ENCODE results near the gene VDAC1.
A peak's percentile ranks its signal among the peaks of the same experiment; 100 is the strongest.
"Not testable (repeated sequence)": the region's sequence is repeated elsewhere in the genome, so short reads cannot be mapped to it uniquely, and the experiment has no call there.

The VDAC1 gene

GRCh38 chr5:134004626-134005416, at the start of gene VDAC1:
Gene VDAC1 (minus strand): TSS chr5:134004975. CDS start chr5:133993012, 11,963 bp downstream.
- peak; percentile 60 for DNase-seq

GRCh38 chr5:134053840-134054338, 49.1 kb upstream of the VDAC1 start:
- DNase-seq = peak; percentile 1

- DNase-seq = no peak
Observed at GRCh38 chr5:134053314-134053839, 48.6 kb upstream of the VDAC1 start.

- no peak for DNase-seq
Observed at GRCh38 chr5:134051305-134051704, 46.5 kb upstream of the VDAC1 start.

GRCh38 chr5:134048864-134049263, 44.1 kb upstream of the VDAC1 start:
- DNase-seq = no peak

GRCh38 chr5:134047687-134048056, 42.9 kb upstream of the VDAC1 start:
- DNase-seq = no peak

- DNase-seq = no peak
Observed at GRCh38 chr5:134046801-134047686, 42.3 kb upstream of the VDAC1 start.

GRCh38 chr5:134046330-134046729, 41.6 kb upstream of the VDAC1 start:
- no peak for DNase-seq

- no peak for DNase-seq
Observed at GRCh38 chr5:134043793-134044792, 39.3 kb upstream of the VDAC1 start.

- DNase-seq = no peak
Observed at GRCh38 chr5:134041570-134042411, 37.0 kb upstream of the VDAC1 start.

- DNase-seq = no peak
Observed at GRCh38 chr5:134038138-134038537, 33.4 kb upstream of the VDAC1 start.

GRCh38 chr5:134037160-134037559, 32.4 kb upstream of the VDAC1 start:
- DNase-seq = no peak

GRCh38 chr5:134034326-134034725, 29.6 kb upstream of the VDAC1 start:
- no peak for DNase-seq

GRCh38 chr5:134030303-134030964, 25.7 kb upstream of the VDAC1 start:
- not testable (repeated sequence) for DNase-seq

- DNase-seq = no peak
Observed at GRCh38 chr5:134029156-134029555, 24.4 kb upstream of the VDAC1 start.

- DNase-seq = no peak
Observed at GRCh38 chr5:134028496-134028895, 23.7 kb upstream of the VDAC1 start.

GRCh38 chr5:134027288-134027615, 22.5 kb upstream of the VDAC1 start:
- no peak for DNase-seq

GRCh38 chr5:134026521-134027287, 21.9 kb upstream of the VDAC1 start:
- DNase-seq = peak; percentile 23

GRCh38 chr5:134025786-134026185, 21.0 kb upstream of the VDAC1 start:
- no peak for DNase-seq

- DNase-seq = no peak
Observed at GRCh38 chr5:134024811-134025210, 20.0 kb upstream of the VDAC1 start.
